ENCODE data around the gene NRCAM.

Gene NRCAM

DNA sequence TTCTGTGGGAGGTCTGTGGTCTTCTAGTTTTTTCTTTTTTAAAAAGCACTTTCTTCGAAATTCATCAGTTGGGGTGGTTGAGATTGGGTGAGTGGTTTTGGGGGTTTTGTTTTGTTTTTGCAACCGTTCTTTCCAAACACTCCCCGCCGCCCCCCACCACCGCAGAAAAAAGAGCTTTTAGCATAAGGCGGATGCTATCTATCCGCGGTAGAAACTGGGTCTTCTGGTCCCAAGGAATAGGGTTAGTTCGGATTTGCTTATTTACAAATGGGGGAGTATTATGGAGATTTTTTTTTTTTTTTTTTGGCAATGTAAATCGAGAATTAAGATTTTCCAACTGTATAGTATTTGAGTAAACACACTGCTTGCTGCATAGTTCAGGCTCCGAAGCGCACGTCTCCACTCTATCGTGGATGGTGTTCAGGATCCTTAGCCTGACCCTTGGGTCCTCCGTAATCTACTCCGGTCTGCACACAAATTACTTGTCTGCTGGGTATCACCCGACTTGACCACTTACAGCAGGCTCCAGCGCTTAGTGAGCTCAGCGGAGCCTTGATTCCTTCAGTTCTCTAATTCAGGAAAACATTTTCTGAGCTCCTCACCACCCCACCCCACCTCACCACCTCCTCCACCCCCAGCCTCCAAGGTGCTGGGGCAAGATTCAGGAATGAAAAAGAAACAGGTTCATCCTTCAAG lies 757 bp upstream of the NRCAM start:
- Histone ChIP-seq H3K36me3 (no peaks in the 10 kb centered on the region), H3K4me3 (ENCODE audit: low read depth, low read length) (peak overlapping the region; percentile 70), H3K27ac (no peak overlapping the region), H3K27me3 (ENCODE audit: insufficient read depth, low read depth, severe bottlenecking) (no peaks in the 10 kb centered on the region), H3K9me3 (ENCODE audit: severe bottlenecking) (no peaks in the 10 kb centered on the region)
- no peak for TF ChIP-seq CTCF (IDR thresholded peaks at IDR 0.05; ENCODE audit: low read depth, low read length)
- no peak for DNase-seq

DNA sequence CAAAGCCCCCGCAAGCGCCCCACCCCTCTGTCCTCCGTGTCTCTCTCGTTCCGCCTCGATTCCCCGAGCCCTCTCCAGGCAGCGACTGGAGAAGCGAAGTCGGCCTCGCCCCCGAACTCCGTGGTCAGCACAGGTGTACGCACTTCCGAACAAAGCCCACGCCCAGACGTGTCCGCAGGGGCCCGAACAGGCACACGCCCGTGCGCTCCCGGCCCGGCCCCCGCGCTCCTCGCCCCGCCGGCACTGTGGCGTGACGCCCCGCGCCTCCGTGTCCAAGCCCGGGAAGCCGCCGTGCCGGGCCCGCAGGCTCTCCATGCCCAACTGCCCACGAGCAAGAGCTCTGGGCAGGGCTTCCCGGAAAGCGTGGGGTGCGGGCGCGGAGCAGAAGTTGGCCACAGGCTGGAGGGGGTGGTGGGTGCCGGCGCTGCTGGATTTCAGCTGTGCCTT lies 662 bp downstream of the NRCAM start:
- H3K36me3 ChIP-seq, result no peaks in the 10 kb centered on the region
- H3K4me3 ChIP-seq (ENCODE audit: low read depth, low read length), result peak overlapping the region; percentile 70
- H3K9me3 ChIP-seq (ENCODE audit: severe bottlenecking), result no peaks in the 10 kb centered on the region
- H3K27me3 ChIP-seq (ENCODE audit: insufficient read depth, low read depth, severe bottlenecking), result no peaks in the 10 kb centered on the region
- TF ChIP-seq CTCF (IDR thresholded peaks at IDR 0.05; ENCODE audit: low read depth, low read length), result no peak
- DNase-seq, result peak; percentile 30
- peak overlapping the region; percentile 45; the same call in 1 of the 2 replicates for H3K27ac ChIP-seq

GRCh38 chr7:108454674-108455550 lies 1.3 kb downstream of the NRCAM start:
- Histone ChIP-seq H3K36me3 (no peaks in the 10 kb centered on the region), H3K27ac (no peak overlapping the region), H3K27me3 (ENCODE audit: insufficient read depth, low read depth, severe bottlenecking) (no peaks in the 10 kb centered on the region), H3K4me3 (ENCODE audit: low read depth, low read length) (peak overlapping the region; percentile 70), H3K9me3 (ENCODE audit: severe bottlenecking) (no peaks in the 10 kb centered on the region)
- peak; percentile 52 for DNase-seq
- TF ChIP-seq CTCF (IDR thresholded peaks at IDR 0.05; ENCODE audit: low read depth, low read length), result peak; percentile 33; the same call in 1 of the 2 replicates

DNA sequence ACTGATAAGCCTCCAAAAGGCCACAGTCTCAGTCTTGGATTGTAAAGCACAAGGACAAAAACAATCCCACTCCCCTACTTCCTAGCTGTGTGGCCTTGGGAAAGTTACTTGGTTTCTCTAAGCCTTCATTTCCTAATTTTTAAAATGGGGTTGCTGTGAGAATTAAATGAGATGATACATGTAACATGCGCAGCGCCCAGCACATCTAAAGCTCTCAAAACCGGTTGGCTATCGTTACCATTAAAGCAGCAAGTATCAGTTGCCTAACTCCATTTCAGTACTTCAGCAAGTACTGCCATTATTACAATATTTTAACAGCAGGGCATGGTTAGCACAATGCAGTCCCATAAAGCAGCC lies 1.9 kb downstream of the NRCAM start:
- no peak for DNase-seq
- H3K36me3 ChIP-seq, result no peaks in the 10 kb centered on the region
- no peak overlapping the region for H3K27ac ChIP-seq
- H3K27me3 ChIP-seq (ENCODE audit: insufficient read depth, low read depth, severe bottlenecking), result no peaks in the 10 kb centered on the region
- no peaks in the 10 kb centered on the region for H3K9me3 ChIP-seq (ENCODE audit: severe bottlenecking)
- no peak for TF ChIP-seq CTCF (IDR thresholded peaks at IDR 0.05; ENCODE audit: low read depth, low read length)
- peak overlapping the region; percentile 70 for H3K4me3 ChIP-seq (ENCODE audit: low read depth, low read length)

DNA sequence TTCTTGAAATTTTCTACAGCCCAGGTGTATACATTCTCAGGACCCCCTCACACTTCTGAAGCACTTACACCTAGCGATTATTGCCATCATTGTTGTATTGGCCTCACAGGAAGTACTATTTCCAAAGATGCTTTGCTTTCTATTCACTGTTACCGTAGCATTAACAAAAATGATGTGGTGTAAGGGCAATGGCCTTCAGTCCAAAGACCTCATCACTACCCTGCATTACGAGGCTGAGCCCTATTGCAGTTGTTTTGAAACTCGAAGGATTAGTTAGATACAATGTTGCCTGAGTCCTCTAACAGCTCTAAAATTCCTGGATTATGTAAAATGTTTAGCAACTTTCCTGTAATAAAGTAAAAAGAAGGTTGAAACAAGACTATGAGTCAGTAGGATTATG lies 2.9 kb downstream of the NRCAM start:
- no peak for DNase-seq
- no peak overlapping the region for H3K27ac ChIP-seq

More for the DNA sequence above, 2.9 kb downstream of the NRCAM start:
- Histone ChIP-seq H3K27me3 (ENCODE audit: insufficient read depth, low read depth, severe bottlenecking) (no peaks in the 10 kb centered on the region), H3K4me3 (ENCODE audit: low read depth, low read length) (no peak overlapping the region), H3K36me3 (no peaks in the 10 kb centered on the region), H3K9me3 (ENCODE audit: severe bottlenecking) (no peaks in the 10 kb centered on the region)
- no peak for TF ChIP-seq CTCF (IDR thresholded peaks at IDR 0.05; ENCODE audit: low read depth, low read length)

Measured in WERI-Rb-1 (cell line).